ENCODE results near the gene RNGTT.

- no peak for TF ChIP-seq POLR2AphosphoS5 (IDR thresholded peaks at IDR 0.05; ENCODE audit: low read depth, low read length)
- no peak for TF ChIP-seq REST (IDR thresholded peaks at IDR 0.05; ENCODE audit: insufficient read depth in 1 of 2, low read depth in 2 of 2, low read length in 2 of 2)
- no peak for TF ChIP-seq SIN3A (IDR thresholded peaks at IDR 0.05; ENCODE audit: borderline replicate concordance, insufficient read depth, low read length)
Measured at GRCh38 chr6:88933521-88933920, 29.9 kb downstream of the RNGTT start.
